NCI-H1930 (cell line): Measurements from ENCODE around the gene NDUFA12.

Experiments
- DNase-seq, 2 experiments: peaks; one replicate each; lab custom pipeline; 2025; lab: John Stamatoyannopoulos, UW

NDUFA12 gene

GRCh38 chr12:94980577-94980976 lies 22.9 kb downstream of the NDUFA12 start:
- DNase-seq = no peak

DNA sequence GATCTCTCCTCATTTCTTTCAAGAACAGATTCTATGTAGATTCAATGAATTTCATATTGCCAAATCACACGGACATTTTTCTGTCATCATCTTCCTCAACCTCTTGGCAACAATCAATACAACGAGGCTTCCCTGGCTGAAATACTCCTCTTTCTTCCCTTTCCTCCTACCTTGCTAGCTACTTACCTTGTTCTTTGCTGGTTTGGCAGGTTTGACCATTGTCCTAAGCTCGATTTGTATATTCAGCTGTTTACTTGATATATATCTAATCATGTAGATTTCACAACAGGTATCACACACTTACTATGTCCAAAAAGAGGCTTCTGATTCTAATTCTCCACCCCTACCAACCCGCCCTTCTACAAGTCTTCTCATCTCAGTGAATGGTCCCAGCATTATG lies 23.6 kb downstream of the NDUFA12 start:
- no peak for DNase-seq

DNA sequence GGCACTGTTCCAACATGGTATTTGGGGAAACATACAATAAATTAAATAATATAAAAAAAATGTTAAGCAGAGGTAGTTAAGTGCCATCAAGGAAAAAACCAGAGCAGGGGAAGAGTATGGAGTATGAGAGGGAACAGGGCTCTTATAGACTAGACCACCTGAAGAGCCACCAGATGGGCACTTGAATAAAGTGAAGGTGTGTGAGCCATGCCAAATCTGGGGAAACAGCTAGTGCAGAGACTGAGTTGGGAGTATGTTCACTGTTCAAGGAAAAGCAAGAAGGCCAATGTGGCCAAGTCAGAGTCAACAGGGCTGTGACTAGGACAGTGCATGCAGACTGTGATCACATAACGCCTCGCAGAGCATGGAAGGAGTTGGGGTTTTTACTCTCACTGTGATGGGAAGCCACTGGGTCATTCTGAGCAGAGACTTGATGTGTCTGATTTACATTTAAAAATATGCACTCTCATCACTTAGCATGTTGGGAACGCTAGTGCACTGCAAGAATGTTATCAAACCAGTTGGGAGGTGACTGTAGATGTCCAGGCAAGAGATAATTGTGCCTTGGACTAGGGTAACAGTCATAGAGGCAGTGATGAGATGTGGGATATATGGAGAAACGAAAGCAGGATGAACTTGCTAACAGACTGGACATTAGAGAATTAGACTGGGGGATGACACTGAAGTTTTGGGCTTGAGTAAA lies 25.6 kb downstream of the NDUFA12 start:
- DNase-seq = no peak

DNA sequence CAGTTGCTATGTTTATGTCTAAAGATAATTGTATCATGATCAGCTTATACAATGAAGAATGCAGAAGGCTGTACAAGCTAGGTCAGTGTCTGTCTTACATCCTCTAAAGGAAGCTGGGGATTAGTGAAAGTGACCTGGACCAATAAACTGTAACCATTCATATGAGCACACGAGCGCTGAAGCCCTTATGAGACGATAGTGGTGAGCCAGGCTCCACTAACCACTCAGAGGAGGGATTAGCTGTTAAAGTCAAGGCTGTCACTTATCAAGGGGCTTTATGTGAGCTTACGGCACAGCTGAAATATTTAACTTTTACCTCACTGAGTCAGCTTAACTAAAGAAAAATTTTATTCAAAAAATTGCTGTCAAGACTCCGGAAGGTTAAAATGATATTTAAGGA lies 30.3 kb downstream of the NDUFA12 start:
- DNase-seq = no peak

- DNase-seq = no peak
Observed at GRCh38 chr12:94972795-94973194, 30.7 kb downstream of the NDUFA12 start.

DNA sequence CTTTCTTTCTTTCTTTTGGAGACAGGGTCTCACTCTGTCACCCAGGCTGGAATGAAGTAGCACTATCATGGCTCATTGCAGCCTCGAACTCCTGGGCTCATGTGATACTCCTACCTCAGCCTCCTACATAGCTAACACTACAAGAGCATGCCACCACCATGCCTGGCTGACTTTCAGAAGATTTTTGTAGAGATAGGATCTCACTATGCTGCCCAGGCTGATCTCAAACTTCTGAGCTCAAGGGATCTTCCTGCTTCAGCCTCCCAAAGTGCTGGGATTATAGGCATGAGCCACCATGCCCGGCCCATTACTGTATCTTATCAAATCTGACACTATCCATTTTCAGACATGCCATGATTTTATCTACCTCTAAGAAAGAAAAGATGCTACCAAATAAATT lies 31.6 kb downstream of the NDUFA12 start:
- no peak for DNase-seq

DNA sequence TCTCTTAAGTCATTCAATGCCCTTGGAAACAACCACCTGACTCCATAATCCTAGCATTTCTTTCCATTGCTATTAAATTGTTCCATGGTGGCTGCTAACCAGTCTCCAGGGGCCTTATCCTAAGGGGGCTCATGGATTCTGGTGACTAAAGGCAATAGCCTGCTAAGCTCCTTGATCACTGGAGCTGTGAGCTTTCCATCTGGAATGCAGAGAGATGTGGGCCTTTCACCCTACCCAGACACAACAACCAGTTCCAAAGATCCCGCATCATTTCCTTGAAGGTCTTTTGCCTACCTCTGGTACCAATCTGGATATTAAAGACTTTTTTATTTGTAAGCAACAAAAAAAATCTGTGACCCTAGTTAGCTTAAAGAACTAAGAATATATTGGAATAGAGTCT lies 32.9 kb downstream of the NDUFA12 start:
- no peak for DNase-seq

DNA sequence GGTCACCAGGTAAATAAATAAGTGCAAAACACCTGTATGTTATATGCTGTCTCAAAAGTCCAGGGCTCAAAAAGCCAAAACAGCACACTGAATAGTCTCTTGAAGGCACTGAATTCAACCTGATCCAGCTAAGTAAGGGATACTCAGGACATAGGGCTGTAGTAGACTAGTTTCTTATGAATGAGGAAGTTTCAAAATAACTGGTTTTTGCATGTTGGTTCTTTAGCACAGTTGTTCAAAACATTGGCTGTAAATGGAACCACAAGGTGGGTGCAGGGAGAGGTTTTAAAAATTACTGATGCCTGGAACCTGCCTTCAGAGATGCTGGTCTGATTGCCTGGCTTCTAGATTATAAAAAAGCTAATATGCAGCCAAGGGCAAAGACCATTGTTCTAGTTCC lies 34.1 kb downstream of the NDUFA12 start:
- DNase-seq = no peak

- DNase-seq = no peak
Observed at GRCh38 chr12:94965982-94966630, 37.4 kb downstream of the NDUFA12 start.

- DNase-seq = no peak
Observed at GRCh38 chr12:94963649-94964048, 39.8 kb downstream of the NDUFA12 start.

- no peak for DNase-seq
Observed at GRCh38 chr12:94962670-94963069, 40.8 kb downstream of the NDUFA12 start.

DNA sequence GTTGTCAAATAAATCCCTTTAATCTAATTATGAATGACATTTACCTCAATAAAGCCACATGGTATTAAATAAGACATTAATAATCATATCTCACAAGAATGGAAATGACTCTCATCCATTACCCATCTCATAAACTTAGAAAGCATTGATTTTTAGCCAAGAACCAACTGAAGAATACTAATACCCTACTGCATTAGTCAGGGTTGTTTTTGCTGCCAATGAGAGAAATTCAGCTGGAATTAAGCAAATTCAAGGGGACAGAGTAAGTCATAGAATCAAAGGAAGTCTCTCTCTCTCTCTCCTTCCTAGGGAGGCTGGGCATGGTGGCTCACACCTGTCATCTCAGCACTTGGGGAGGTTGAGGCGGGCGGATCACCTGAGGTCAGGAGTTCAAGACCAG lies 41.6 kb downstream of the NDUFA12 start:
- DNase-seq = no peak

- DNase-seq = no peak
Observed at GRCh38 chr12:94961256-94961824, 42.2 kb downstream of the NDUFA12 start.

- no peak for DNase-seq
Observed at GRCh38 chr12:94957006-94957405, 46.5 kb downstream of the NDUFA12 start.

- DNase-seq = no peak
Observed at GRCh38 chr12:94954948-94955592, 48.4 kb downstream of the NDUFA12 start.

DNA sequence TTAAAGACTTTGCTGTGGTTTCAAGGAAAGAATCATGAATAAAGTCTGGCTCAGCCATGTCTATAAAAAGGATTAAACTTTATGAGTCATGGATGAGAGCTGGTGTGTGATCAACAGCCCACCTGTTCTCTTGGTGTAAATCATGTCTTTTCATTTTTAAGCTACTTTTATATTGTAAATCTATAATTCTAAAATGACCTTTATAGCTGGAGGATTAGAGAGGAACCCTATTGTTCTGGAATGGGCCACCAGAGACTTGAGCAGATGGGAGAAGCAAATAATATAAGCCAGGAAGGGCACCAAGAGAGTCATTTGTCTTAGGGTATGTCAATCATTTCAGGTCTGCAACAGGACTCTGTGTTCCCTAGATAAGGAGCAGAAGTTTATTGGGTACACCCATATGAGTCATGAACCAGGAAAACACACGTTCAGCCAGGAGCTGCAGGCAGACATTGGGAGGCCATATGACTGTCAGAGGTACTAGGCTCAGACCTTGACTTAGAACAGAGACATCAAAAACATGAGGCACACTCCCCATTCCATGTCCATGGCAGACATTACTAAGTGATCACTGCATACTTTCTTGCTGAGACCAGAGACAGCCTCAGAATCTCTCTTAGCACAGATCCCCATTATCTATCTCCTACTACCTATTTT lies 49.3 kb downstream of the NDUFA12 start:
- DNase-seq = no peak

DNA sequence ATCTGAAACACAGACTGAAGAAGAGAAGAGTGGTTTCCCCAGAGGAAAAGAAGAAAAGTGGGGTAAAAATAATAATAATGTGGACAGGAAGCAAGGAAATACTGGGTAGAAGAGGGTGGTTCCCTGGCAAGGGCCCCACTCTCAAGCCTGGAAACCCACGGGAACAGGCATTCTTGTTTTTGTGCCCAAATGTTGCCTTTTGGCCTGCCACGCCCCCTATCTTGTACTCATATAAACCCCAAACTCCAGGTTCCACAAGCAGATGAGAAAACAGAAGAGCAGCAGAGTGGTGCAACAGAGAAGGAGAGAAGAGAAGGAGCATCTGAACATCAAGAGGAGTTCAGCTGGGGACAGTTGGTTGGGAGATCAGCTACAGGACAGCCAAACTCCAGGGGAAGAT lies 51.2 kb downstream of the NDUFA12 start:
- DNase-seq = no peak

DNA sequence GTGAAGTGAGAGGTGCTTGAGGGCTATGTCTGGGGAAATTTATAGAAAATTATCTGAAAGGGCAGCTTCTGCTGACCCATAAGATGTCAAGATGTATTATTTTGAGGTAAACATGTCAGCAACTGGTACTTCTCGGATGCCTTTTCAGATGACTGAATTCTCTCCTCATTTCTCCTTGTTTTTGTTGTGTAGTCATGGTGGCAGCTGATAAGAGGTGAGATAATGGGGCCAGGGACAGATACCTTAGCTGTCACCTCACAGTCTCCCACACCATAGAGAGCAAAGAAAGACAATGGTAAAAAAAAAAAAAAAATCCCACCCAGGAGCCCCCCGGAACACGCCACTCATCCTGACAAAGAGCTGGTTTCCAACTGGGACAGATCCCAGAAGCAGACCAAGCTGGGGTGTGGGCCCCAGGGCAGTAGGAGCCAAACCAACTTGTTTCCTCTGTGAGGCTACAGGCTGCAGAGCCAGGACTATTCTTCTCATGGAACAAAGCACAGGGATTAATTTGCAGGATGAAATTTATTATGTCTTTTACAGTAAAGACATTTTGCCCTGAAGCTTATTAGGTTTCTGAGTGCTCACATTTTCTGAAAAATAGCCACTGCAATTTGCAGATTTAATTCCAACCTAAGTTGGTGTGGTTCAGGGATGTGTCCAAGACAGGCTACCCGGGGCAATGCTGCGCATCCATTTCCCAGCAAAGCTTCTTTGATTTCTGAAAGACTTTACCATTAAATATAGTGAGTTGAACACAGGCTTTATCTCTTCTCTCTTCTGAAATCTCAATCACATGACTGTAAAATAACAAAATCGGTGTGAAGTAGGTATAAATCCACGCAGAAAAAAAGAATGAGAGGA lies 52.2 kb downstream of the NDUFA12 start:
- no peak for DNase-seq

- DNase-seq = no peak
Observed at GRCh38 chr12:94948232-94948810, 55.2 kb downstream of the NDUFA12 start.

DNA sequence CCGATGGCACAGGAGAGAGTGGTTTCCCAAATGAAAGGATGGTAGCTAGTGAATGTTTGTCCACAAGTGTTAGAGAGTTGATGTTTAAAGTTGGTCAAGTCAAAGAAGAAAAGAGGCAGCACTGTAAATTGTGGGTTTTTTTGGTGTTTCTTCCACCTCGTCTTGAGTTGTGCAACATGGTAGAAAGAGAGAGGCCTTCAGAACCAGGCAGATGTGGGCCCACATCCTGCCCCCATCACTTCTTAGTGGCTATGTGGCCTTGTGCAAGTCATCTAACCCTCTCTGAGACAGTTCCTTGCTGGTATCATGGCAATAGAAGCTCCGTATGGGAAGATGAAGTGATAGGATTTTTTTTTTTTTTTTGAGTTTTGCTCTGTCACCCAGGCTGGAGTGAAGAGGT lies 60.8 kb downstream of the NDUFA12 start:
- no peak for DNase-seq

- no peak for DNase-seq
Observed at GRCh38 chr12:94941440-94941862, 62.0 kb downstream of the NDUFA12 start.
